ENCODE results near the gene MYL5. TPM values are rescaled to one million over a fixed set of nuclear protein-coding genes. Genes with fewer than 3 reads are reported as not detected.

Gene MYL5
- total and polyA plus RNA-seq, 2 of the 4 experiments (the other 2 are of a cell fraction): 9.1 to 16.0 TPM

- in situ Hi-C loops (cut with MboI; ENCODE audit: low sequenced_read_pairs): no loop called here
- H3K27me3 ChIP-seq (ENCODE audit: control insufficient read depth, insufficient read depth, low read length): peaks cover 11% of the 10 kb centered on the region; the same call in 1 of the 2 replicates
- H3K9ac ChIP-seq (ENCODE audit: low read depth, low read length): no peak overlapping the region
- no TSS peak for BruUV-seq (replicated peaks)
- no peaks in the 10 kb centered on the region for H3K36me3 ChIP-seq (ENCODE audit: control insufficient read depth, insufficient read depth, low read length)
- no peak overlapping the region for H3K56ac ChIP-seq (ENCODE audit: extremely low read depth, insufficient read depth, low read length)
- H3K18ac ChIP-seq (ENCODE audit: low read depth, low read length): no peak overlapping the region
- H3K4me3 ChIP-seq (ENCODE audit: insufficient read depth, low read depth, low read length): no peak overlapping the region
- no peak overlapping the region for H2BK15ac ChIP-seq (ENCODE audit: low read depth, low read length)
- no peak overlapping the region for H2AK5ac ChIP-seq (ENCODE audit: low read depth, low read length)
- CTCF ChIA-PET: no interaction called here
- TF ChIP-seq FOS (IDR thresholded peaks at IDR 0.05; ENCODE audit: low read depth, low read length): no peak
- no peak for TF ChIP-seq MXI1 (IDR thresholded peaks at IDR 0.05; ENCODE audit: borderline replicate concordance, low read depth, low read length)
- TF ChIP-seq RAD21 (IDR thresholded peaks at IDR 0.05; ENCODE audit: low read length): no peak
- no peak for TF ChIP-seq SMC3 (IDR thresholded peaks at IDR 0.05; ENCODE audit: low read depth, low read length)
- no peak for TF ChIP-seq POLR2A (IDR thresholded peaks at IDR 0.05; ENCODE audit: low read depth, low read length)
- TF ChIP-seq MAFK (IDR thresholded peaks at IDR 0.05; ENCODE audit: low read depth, low read length): no peak
- TF ChIP-seq CHD1 (IDR thresholded peaks at IDR 0.05; ENCODE audit: low read depth, low read length): no peak
- no peak for TF ChIP-seq CEBPB (IDR thresholded peaks at IDR 0.05; ENCODE audit: low read depth, low read length)
- TF ChIP-seq BHLHE40 (IDR thresholded peaks at IDR 0.05; ENCODE audit: low read depth, low read length): no peak
- TF ChIP-seq ELK1 (IDR thresholded peaks at IDR 0.05; ENCODE audit: borderline replicate concordance, low read depth, low read length): no peak
- no peak for TF ChIP-seq RFX5 (IDR thresholded peaks at IDR 0.05; ENCODE audit: low read depth, low read length)
- no peak for TF ChIP-seq CTCF (conservative IDR thresholded peaks at IDR 0.05; ENCODE audit: low read depth, low read length)
- no peak for TF ChIP-seq MAZ (IDR thresholded peaks at IDR 0.05; ENCODE audit: borderline replicate concordance, low read depth, low read length)
- TF ChIP-seq NFE2L2 (IDR thresholded peaks at IDR 0.05; ENCODE audit: low read depth, low read length): no peak
- no peak for TF ChIP-seq RCOR1 (IDR thresholded peaks at IDR 0.05; ENCODE audit: insufficient replicate concordance, low read length)
- no peak for TF ChIP-seq USF2 (IDR thresholded peaks at IDR 0.05; ENCODE audit: low read depth, low read length)
- intact Hi-C loops (cut with micrococcal nuclease): no loop called here
- H4K91ac ChIP-seq (ENCODE audit: insufficient read depth, low read depth, low read length): no peak overlapping the region
- H3K14ac ChIP-seq (replicated peaks; ENCODE audit: low read depth, low read length): no peak overlapping the region
- no peaks in the 10 kb centered on the region for H3K79me1 ChIP-seq (ENCODE audit: low read depth in 1 of 2, low read length in 2 of 2)
- DNase-seq (no peak), ATAC-seq (ENCODE audit: low read depth) (no peak)
- H3K4me2 ChIP-seq (ENCODE audit: low read depth, low read length): no peak overlapping the region
- no peak overlapping the region for H2AFZ ChIP-seq (replicated peaks; ENCODE audit: low read length, poor library complexity)
- H4K20me1 ChIP-seq (ENCODE audit: insufficient read depth, low read length): no peaks in the 10 kb centered on the region
- no peaks in the 10 kb centered on the region for H3K4me1 ChIP-seq (ENCODE audit: control insufficient read depth, insufficient read depth, low read length)
- no peak overlapping the region for H2BK20ac ChIP-seq (ENCODE audit: low read depth, low read length)
- H4K5ac ChIP-seq (ENCODE audit: low read depth, low read length): no peak overlapping the region
- no peak overlapping the region for H3K23ac ChIP-seq (ENCODE audit: low read depth, low read length)
- H3K9me1 ChIP-seq (ENCODE audit: insufficient read depth, low read length): no peaks in the 10 kb centered on the region
- no peak overlapping the region for H2BK5ac ChIP-seq (ENCODE audit: low read depth, low read length, poor library complexity, severe bottlenecking)
- no peak overlapping the region for H3K4ac ChIP-seq (ENCODE audit: low read depth, low read length)
- H2AK9ac ChIP-seq (replicated peaks; ENCODE audit: low read depth, low read length, poor library complexity): no peak overlapping the region
- H3K27ac ChIP-seq (ENCODE audit: insufficient read depth, low read length): no peak overlapping the region
- peaks cover 13% of the 10 kb centered on the region for H3K9me3 ChIP-seq (ENCODE audit: control insufficient read depth, insufficient read depth, low read length)
- no peak overlapping the region for H2BK120ac ChIP-seq (ENCODE audit: low read depth, low read length)
- H4K8ac ChIP-seq (ENCODE audit: low read depth in 2 of 2, low read length in 2 of 2): no peak overlapping the region
- 94% methylated on average over 7 of the region's 17 CpGs; no CpG with 5 or more reads in 1 of the 2 experiments for WGBS, 2 experiments (ENCODE audit: extremely low coverage in 2 of 2, insufficient read length in 1 of 2)
- dilution Hi-C loops (cut with HindIII; ENCODE audit: low sequenced_read_pairs, unreplicated experiment): no loop called here
- POLR2A ChIA-PET (ENCODE audit: unreplicated experiment): no interaction called here
Measured at GRCh38 chr4:654503-654845, 19.9 kb upstream of the MYL5 start.

Data from IMR-90 (cell line).